ENCODE measurements around the gene STMN1. TPM values are rescaled to one million over a fixed set of nuclear protein-coding genes. Genes with fewer than 3 reads are reported as not detected.

STMN1 gene
- total and polyA plus RNA-seq, 10 of the 15 experiments (the other 5 are each of a cell fraction or from before 2014, with no cell fraction given) = 220 to 1,272 (median 603) TPM

- no peak overlapping the region for H3K9ac ChIP-seq (ENCODE audit: control insufficient read depth, insufficient read depth, low read length)
- H3K4me3 ChIP-seq = no peak overlapping the region
- in situ Hi-C loops (cut with MboI) (loop anchor here (5.0 kb wide), 1 partner anchor 100 kb away; the partner anchor contains the start of gene PAFAH2), intact Hi-C loops (cut with micrococcal nuclease; ENCODE audit: unreplicated experiment) (no loop called here)
- peaks cover 6% of the 10 kb centered on the region; the same call in 1 of the 2 replicates for H3K4me1 ChIP-seq (ENCODE audit: control insufficient read depth, insufficient read depth, low read length)
- ChIA-PET SMC1A (ENCODE audit: uncharacterized antibody, unreplicated experiment) (interaction anchor here (19.7 kb wide), 1 partner anchor 101 kb away, joined by 319 read pairs; the partner anchor contains the start of gene PAFAH2), RAD21 (ENCODE audit: unreplicated experiment) (interaction anchor here (0.7 to 14.5 kb wide), 3 partner anchors 24 to 99 kb away, joined by 4 to 296 read pairs (median 4); partner anchors contain the start of gene PAFAH2), CTCF (interaction anchor here (14.0 kb wide), 1 partner anchor 99 kb away, joined by 383 read pairs; the partner anchor contains the start of gene PAFAH2), POLR2A (interaction anchor here (0.7 to 12.0 kb wide), 2 partner anchors 77 to 100 kb away, joined by 3 to 116 read pairs; partner anchors contain the start of gene PAFAH2)
- no peak for FAIRE-seq
- no peak for TF ChIP-seq POLR2AphosphoS5 (IDR thresholded peaks at IDR 0.05; ENCODE audit: low read length)
- 0 out of 2 replicates have a peak, but pooled peaks have one; percentile 21 for TF ChIP-seq POLR2A (IDR thresholded peaks at IDR 0.05; ENCODE audit: low read depth, low read length)
- no peak for DNase-seq (ENCODE audit: low read depth, low spot score)
- H2AFZ ChIP-seq (ENCODE audit: control insufficient read depth, low read depth, low read length) = no peak overlapping the region
- H3K4me2 ChIP-seq (ENCODE audit: control insufficient read depth, insufficient read depth) = no peak overlapping the region
- peaks cover 8% of the 10 kb centered on the region for H3K79me2 ChIP-seq (ENCODE audit: control insufficient read depth, insufficient read depth, low read length)
- no peaks in the 10 kb centered on the region for H3K9me3 ChIP-seq (replicated peaks; ENCODE audit: control insufficient read depth, insufficient read depth, low read length)
- H3K36me3 ChIP-seq (ENCODE audit: control insufficient read depth in 2 of 2, insufficient read depth in 2 of 2, low read length in 1 of 2) = peaks cover 5 to 15% of the 10 kb centered on the region in 2 experiments; a peak in 3 of 4 replicates
- no peaks in the 10 kb centered on the region for H3K27me3 ChIP-seq (replicated peaks in 1 of 2; ENCODE audit: control insufficient read depth in 2 of 2, insufficient read depth in 2 of 2, low read length in 1 of 2)
- no peak for ATAC-seq
- H3K27ac ChIP-seq (ENCODE audit: control insufficient read depth, insufficient read depth) = no peak overlapping the region
- WGBS (ENCODE audit: insufficient coverage, insufficient replicate concordance, low lambda C conversion rate, missing lambda C conversion rate) = 92% methylated on average over 5 of the region's 5 CpGs
- H4K20me1 ChIP-seq (ENCODE audit: control insufficient read depth, insufficient read depth) = no peaks in the 10 kb centered on the region
- BruUV-seq (replicated peaks) = no TSS peak
Measured at GRCh38 chr1:25897754-25898153, 8.5 kb downstream of the STMN1 start.

GRCh38 chr1:25896266-25896665, 10.0 kb downstream of the STMN1 start:
- 100% methylated on average over 1 of the region's 1 CpG for WGBS (ENCODE audit: insufficient coverage, insufficient replicate concordance, low lambda C conversion rate, missing lambda C conversion rate)
- no peak for FAIRE-seq
- in situ Hi-C loops (cut with MboI) = loop anchor here (5.0 kb wide), 1 partner anchor 101 kb away; the partner anchor contains the start of gene PAFAH2
- TF ChIP-seq DPF2 (IDR thresholded peaks at IDR 0.05) = no peak
- no peak for TF ChIP-seq TAF1 (IDR thresholded peaks at IDR 0.05; ENCODE audit: borderline replicate concordance, low read depth, low read length)
- TF ChIP-seq MAX (IDR thresholded peaks at IDR 0.05; ENCODE audit: low read depth, low read length) = no peak
- no peak for TF ChIP-seq CREM (IDR thresholded peaks at IDR 0.05; ENCODE audit: low read depth)
- TF ChIP-seq MLLT1 (IDR thresholded peaks at IDR 0.05) = no peak
- no peak for TF ChIP-seq MTA2 (IDR thresholded peaks at IDR 0.05; ENCODE audit: low read depth)
- TF ChIP-seq SMAD5 (IDR thresholded peaks at IDR 0.05; ENCODE audit: low read depth) = no peak
- TF ChIP-seq HCFC1 (IDR thresholded peaks at IDR 0.05; ENCODE audit: low read length) = no peak
- TF ChIP-seq ZBTB40 (IDR thresholded peaks at IDR 0.05; ENCODE audit: borderline replicate concordance) = no peak

More at GRCh38 chr1:25896266-25896665, 10.0 kb downstream of the STMN1 start:
- no peak overlapping the region for H3K4me3 ChIP-seq
- DNase-seq (ENCODE audit: low read depth, low spot score) = no peak
- peaks cover under 1% of the 10 kb centered on the region for H3K79me2 ChIP-seq (ENCODE audit: control insufficient read depth, insufficient read depth, low read length)
- peaks cover 6% of the 10 kb centered on the region; the same call in 1 of the 2 replicates for H3K4me1 ChIP-seq (ENCODE audit: control insufficient read depth, insufficient read depth, low read length)
- ChIA-PET CTCF (interaction anchor here (0.6 to 14.0 kb wide), 35 partner anchors 8 to 420 kb away, joined by 3 to 383 read pairs (median 5); partner anchors contain the start of genes MTFR1L, PAFAH2, PAQR7 and ZNF593), POLR2A (interaction anchor here (0.5 to 12.0 kb wide), 6 partner anchors 8 to 102 kb away, joined by 3 to 116 read pairs (median 4); partner anchors contain the start of gene PAFAH2), RAD21 (ENCODE audit: unreplicated experiment) (interaction anchor here (0.9 to 14.5 kb wide), 15 partner anchors 13 to 273 kb away, joined by 3 to 296 read pairs (median 4); partner anchors contain the start of genes C1orf232, PAFAH2, PAQR7 and ZNF593), SMC1A (ENCODE audit: uncharacterized antibody, unreplicated experiment) (interaction anchor here (0.6 to 19.7 kb wide), 18 partner anchors 8 to 349 kb away, joined by 3 to 319 read pairs (median 5); partner anchors contain the start of genes PAFAH2 and PAQR7)
- no peak overlapping the region for H2AFZ ChIP-seq (ENCODE audit: control insufficient read depth, low read depth, low read length)
- no peak for ATAC-seq
- no peaks in the 10 kb centered on the region for H3K27me3 ChIP-seq (replicated peaks in 1 of 2; ENCODE audit: control insufficient read depth in 2 of 2, insufficient read depth in 2 of 2, low read length in 1 of 2)
- H3K9me3 ChIP-seq (replicated peaks; ENCODE audit: control insufficient read depth, insufficient read depth, low read length) = no peaks in the 10 kb centered on the region
- H4K20me1 ChIP-seq (ENCODE audit: control insufficient read depth, insufficient read depth) = no peaks in the 10 kb centered on the region
- peaks cover 3 to 13% of the 10 kb centered on the region in 2 experiments; a peak in 3 of 4 replicates for H3K36me3 ChIP-seq (ENCODE audit: control insufficient read depth in 2 of 2, insufficient read depth in 2 of 2, low read length in 1 of 2)
- no peak overlapping the region for H3K4me2 ChIP-seq (ENCODE audit: control insufficient read depth, insufficient read depth)
- no TSS peak for BruUV-seq (replicated peaks)
- intact Hi-C loops (cut with micrococcal nuclease; ENCODE audit: unreplicated experiment) = no loop called here
- no peak overlapping the region for H3K9ac ChIP-seq (ENCODE audit: control insufficient read depth, insufficient read depth, low read length)
- H3K27ac ChIP-seq (ENCODE audit: control insufficient read depth, insufficient read depth) = no peak overlapping the region
